Measurements from ENCODE around the gene KCNJ18.
"Not testable (repeated sequence)": the region's sequence is repeated elsewhere in the genome, so short reads cannot be mapped to it uniquely, and the experiment has no call there.

KCNJ18 gene

DNA sequence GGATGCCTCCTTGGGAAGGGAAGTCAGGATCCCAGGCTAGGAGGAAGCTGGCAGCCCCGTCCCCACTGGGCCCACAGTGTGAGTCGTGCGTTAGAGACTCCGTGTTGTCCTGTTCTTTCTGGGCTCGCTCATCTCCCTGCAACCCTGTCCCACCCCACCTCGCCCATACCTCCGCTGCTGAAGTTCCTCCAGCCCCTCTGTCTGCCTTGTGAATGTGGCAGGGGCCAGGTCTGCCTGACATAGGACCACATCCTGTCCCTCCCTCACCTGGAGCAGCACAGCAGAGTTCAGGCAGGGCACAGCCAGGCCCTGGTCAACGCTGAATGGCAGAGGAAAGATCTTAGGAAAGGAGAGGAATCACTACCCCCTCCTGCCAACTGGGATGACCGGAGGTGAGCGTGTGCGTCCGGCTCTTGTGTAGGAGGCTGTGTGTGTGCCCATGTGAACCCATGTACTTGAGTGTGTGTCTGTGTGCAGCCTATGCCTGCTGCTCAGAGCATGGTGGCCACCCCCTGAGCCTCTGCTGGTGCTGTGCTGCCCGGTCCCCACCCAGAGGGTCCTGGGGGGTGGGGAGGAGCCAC is 12.8 kb downstream of the KCNJ18 start:
- DNase-seq = no peak

DNA sequence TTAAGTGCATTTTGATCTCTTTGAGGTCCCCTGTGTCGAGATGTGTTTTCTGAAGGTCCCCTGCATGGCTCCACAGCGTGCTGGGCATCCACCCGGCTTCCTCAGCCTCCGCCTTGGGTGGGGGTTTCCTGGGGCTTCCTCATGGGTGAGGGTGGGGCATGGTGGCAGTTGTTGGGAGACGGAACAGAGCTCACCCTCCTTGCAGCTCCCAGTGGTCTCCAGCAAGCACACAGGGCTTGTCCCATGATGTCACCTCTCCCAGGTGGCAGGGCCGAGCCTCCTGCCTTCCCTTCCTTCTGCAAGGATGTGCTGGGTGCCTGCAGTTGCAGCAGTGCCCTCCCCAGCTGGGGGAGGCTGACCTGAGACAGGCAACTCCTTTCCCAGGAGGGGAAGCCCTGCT is 13.4 kb downstream of the KCNJ18 start:
- DNase-seq = not testable (repeated sequence)

DNA sequence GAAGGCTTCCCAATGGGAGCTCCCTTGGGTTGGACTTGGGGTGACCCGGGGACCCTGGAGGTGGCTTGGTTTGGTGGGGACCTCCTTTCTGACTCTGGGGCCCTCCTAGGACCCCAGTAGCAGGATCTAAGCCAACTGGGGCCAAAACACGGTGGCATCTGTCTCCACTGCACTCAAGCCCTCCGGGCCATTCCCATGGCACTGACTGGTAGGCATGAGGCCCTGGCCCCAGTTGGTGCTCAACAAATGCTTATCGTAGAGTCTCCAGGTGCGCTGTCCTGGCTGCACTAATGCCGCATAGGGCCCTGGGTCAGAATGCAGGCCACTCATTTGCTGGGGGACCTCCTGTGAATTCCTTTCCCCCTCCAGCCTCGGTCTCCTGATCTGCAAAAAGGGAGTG is 14.2 kb downstream of the KCNJ18 start:
- not testable (repeated sequence) for DNase-seq

DNA sequence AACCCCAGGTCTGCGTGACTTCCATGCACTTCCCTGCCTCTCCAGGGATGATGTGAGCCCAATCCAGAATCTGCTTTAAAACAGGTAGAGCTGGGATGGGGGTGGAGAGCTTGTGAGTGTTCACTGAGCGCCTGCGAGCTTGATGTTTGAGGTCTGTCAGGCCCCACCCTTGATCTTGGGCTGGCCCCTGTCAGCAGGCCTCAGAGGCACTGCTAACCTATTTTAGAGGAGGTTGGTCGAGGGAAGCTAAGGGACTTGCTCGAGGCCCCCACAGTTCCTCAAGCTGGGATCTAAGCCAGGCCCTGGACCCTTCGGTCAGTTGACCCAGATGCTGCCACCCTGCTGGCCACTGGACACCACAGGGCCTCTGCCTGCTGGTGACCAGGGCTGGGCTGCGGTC is 14.8 kb downstream of the KCNJ18 start:
- DNase-seq = not testable (repeated sequence)

DNA sequence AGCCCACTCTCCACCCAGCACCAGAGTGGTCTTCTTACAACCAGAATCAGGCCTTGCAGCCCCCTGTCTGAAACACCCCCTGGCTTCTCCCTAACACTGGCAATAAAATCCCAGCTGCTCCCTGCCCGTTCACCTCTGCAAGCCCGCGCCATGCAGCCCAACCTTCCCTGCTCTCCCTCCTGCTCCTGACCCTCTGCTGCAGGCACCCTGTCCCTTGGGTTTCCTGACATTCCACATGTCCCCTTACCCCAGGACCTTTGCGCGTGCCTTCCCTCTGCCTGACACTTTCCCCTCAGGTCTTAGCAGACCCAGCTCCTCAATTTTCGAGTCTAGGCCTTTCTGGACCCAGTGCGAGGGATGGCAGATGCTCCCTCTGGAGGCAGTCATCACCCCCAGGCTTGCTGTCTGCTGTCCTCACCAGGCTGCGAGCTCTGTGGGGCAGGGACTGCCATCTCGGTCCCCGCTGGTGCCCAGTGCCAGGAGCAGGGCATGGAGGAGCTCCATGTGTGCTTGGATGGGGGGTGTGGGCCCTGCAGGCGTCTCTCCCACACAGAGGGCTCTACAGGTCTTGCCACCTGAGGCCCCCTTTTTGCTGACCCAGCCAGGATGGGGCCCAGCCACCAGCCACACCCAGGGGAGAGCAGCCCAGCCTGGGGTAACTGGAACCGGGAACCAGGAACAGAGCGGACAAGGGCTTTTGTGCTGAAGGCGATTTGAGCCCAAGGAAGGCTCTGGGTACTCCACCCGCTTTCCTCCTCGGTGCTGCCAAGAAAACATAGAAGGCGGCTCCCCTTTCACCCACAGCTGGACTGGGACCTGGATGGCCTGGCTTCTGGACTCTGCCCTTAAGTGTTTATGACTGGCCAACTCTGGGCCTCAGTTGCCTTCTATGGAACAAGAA is 15.6 kb downstream of the KCNJ18 start:
- not testable (repeated sequence) for DNase-seq

DNA sequence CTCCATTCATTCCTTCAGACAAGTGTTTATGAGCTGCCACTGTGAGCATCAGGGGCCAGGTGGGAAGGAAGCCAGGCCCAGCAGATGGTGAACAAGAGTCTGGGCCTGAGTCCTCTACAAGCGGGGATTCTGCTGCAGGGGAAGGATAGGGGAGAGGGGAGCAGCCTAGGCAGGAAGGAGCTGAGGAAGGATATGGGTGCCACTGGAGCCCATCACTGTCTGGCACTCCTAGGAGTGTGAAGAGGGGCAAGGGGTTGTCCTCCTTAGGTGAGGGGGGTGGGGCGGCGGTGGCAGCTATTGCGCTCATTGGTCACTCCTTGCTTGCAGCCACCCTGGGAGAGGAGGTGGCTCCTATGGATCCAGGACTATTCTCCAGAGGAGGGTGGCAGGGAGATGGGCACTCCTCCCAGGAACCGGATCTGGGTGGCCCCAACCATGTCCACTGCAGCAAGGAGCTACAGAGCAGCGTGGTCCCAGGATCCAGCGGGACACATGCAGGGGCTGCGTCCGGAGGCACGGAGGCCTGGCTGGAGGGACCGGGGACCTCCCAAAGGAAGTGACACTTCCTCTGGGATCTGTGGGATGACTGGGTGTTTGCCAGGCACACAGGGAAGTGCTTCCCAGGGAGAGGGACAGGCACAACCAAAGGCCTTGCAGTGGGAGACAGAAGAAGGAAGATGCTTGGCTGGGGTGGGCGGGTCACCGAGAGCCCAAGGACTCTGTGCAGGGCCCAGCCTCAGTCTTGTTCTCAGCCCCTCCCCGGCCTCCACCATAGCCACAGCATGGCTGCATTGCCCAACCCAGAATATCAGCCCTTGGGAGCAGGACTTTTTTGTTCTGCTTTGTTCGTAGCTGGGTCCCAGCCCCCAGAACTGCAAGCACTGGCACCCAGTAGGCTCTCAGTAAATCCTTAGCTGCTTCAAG is 16.6 kb downstream of the KCNJ18 start:
- not testable (repeated sequence) for DNase-seq

DNA sequence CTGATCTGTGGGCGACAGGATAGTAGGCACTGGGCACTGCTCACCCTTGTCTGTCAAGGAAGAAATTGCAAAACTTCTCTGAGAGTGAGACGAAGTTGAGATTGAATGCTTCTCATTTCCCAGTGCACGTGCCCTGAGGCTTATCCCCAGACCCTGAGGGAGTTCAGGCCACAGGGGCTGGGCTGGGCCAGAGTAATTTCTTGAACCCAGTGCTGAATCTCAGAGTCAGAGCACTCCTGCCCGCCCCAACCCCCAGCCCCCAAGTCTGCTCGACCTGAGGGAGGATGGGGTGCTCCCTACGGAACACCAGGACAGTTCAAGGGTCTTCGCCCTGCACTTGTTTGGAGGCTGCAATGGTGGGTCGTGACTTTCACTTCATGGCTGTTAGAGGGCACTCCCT is 17.7 kb downstream of the KCNJ18 start:
- DNase-seq = not testable (repeated sequence)

DNA sequence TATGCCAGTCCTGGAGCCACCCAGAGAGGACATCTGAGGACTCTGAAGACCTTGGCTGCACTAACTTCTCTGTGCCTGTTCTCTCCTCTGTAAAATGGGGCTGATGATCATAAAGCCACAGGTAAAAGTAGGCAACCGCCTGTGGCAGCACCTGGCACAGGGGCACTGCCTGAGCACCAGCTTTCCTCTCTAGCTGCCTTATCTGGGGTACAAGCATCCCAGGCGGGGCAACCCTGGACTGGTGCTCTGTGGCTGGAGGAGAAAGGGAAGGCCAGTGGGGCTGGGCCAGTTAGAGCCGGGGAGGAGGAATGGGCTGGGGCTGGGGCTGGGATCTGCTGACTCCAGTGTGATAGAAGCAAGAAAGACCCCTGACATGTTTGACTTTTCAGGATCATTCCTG is 18.2 kb downstream of the KCNJ18 start:
- not testable (repeated sequence) for DNase-seq

DNA sequence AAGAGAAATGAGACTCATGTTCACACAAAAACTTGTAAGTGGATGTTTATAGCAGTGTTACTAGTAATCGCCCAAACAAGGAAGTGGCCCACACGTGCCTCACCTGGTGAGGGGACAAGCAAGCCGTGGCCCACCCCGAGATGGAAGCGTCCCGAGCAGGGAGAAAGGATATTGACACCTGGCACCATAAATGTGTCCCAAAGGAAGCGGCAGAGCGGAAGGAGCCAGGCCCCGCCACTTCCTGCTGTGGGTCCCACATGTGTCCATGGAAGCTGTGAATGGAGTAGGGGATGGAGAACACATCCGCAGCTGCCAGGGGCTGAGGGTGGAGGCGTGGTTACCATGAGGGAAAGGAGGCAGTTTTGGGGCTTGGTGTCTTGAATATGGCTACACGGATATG is 18.9 kb downstream of the KCNJ18 start:
- no peak for DNase-seq

DNA sequence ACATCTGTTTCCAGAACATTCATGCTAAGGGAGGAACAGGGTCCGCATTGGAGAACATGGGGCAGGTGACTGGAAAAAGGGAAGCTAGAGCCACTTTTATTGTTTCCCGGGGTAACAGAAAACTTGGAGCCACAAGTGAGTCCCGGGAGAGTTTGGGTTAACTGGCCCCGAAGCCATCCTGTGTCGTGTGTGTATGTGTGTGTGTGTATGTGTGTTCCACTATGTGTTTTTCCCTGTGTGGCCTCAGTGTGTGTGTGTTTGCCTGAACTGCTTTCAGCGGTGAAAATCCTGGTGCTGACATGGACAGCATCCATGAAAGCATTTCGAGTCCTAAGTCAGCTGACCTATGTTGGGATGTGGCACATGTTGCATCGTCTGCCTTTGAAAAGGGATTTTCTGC is 20.7 kb downstream of the KCNJ18 start:
- DNase-seq = not testable (repeated sequence)

DNA sequence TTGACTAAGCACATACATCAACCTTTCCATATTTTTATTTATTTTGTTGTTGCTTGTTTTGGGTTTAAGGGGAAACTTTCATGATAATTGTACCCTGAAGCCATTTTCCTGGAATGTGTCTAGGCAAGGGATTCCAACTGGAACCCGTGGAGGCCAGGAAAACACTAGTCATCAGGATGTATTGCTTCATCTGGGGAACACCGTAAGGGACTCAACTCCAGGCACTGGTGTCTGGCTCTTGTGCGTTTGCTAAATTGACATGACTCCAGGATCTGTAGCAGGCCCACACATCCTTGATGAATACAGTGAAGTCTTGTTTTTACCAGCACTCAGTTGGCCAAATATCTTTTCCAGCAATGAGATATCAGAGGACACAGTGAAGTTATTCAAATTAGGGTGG is 21.3 kb downstream of the KCNJ18 start:
- DNase-seq = not testable (repeated sequence)

DNA sequence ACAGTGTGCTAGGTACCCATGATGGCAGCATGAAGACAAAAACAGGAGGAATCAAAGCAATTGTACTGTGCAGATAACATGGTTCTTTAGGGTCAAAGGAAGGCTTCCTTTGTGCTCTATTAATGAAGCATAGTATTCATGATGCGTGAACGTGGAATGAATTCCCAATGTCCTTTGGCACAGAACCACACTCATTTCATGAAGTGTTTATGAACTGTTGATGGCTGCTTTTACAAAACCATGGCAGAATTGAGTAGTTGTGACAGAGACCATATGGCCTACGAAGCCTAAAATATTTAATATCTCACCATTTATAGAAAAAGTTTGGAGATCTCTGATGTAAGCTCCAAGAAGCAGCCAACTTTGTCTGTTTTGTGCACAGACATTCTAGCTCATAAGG is 22.4 kb downstream of the KCNJ18 start:
- not testable (repeated sequence) for DNase-seq

DNA sequence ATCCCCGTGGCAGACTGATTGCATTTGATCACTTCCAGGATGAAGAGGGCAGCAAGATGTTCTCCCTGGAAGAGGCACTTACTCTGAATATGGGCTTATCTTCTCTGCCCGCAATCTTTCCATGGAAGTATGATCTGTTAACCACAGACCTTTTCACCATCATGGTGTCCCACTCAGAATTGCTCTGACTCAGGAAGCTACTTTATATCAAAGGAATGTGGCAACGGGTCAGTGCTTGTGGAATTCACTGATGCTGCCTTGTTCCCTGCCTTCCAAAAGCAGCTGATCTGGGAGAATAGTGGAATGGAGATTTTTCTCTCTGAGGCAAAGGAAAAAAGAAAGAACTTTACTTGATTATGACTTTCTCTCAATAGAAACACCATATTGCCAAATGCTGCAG is 23.6 kb downstream of the KCNJ18 start:
- not testable (repeated sequence) for DNase-seq

DNA sequence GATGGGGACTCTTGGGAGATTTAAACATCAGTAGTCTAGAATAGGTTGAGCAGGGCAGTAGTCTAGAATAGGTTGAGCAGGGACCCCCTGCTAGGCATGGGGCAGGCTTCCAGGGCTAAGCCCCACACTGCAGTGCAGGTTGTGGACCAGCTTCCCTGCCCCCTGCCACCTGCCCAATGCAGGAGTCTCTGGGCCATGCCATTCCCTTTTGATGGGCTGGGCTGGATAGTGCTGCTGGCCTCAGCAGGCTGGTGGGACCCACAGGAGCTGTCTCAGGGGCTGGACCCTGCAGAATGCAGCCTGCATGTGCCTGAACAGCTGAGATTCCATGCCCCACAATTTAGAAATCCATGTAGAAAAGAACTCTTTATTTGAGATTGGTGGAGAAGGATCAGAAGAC is 26.6 kb downstream of the KCNJ18 start:
- not testable (repeated sequence) for DNase-seq

DNA sequence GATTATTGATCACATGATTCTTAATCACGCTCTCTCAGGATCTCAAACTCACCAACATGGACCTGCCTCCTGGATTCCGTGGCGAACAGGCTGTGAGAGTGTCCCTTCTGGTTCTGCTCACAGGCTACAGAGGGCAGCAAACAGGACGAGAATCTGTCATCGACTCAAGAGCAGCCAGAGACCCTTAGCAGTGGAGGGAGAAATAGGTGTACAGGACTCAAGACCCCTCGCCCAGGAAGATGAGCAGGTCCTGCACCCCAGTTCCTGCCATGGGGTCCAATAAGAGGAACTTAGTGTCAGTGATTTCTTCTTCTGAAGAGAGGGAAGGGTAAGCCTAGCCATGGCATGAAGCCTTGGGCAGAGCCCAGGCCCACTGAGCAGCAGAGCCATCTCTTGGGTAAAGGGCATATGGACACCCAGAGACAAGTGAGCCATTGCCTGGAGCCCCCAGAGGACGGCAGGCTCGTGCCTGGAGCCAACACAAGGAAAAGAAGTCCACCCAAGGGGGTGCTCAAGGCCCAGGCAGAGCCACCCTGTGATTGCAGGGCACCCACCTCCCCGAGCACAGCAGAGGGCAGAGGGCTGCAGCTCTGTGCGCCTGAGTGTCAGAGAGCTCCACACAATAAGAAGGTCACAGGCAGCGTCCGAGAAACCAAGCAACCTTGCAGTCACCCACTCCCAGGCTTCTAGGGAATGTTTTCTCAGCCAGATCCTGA is 27.3 kb downstream of the KCNJ18 start:
- DNase-seq = not testable (repeated sequence)

DNA sequence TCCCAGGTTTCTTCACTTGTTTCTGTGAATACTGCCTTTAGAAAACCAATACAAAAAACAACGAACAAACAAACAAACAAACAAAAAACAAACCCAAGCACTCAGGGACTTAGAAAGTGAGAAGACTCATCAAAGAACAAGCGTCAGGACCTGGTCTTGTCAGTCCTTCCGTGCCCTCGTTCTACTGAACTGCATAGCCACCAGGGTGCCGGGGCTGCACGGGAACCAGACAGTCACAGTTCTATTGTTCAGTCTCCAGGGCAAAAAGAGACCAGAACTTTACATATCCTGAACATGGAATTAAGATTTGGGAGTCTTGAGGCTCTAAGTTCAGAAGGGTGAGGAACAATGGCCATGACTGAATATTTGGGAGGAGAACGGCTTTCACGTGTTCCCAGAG is 28.2 kb downstream of the KCNJ18 start:
- DNase-seq = not testable (repeated sequence)

DNA sequence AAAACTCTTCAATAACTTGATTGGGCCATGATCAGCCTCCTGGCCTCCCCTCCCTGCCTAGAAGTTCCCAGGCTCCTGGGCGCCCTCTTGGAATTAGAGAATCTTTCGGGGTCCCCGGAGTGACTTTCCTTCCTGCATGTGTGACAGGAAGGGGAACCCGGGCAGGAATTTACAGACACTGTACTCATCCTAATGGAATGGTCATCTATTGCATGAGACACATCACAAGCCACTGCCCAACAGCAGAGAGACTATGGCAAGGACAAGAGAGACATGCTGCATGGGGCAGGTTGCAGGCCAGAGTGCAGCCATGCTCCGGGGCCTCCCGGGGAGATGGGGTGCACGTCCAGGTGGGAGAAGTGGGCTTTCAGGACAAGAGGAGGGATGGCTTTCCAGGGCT is 29.9 kb downstream of the KCNJ18 start:
- DNase-seq = not testable (repeated sequence)

DNA sequence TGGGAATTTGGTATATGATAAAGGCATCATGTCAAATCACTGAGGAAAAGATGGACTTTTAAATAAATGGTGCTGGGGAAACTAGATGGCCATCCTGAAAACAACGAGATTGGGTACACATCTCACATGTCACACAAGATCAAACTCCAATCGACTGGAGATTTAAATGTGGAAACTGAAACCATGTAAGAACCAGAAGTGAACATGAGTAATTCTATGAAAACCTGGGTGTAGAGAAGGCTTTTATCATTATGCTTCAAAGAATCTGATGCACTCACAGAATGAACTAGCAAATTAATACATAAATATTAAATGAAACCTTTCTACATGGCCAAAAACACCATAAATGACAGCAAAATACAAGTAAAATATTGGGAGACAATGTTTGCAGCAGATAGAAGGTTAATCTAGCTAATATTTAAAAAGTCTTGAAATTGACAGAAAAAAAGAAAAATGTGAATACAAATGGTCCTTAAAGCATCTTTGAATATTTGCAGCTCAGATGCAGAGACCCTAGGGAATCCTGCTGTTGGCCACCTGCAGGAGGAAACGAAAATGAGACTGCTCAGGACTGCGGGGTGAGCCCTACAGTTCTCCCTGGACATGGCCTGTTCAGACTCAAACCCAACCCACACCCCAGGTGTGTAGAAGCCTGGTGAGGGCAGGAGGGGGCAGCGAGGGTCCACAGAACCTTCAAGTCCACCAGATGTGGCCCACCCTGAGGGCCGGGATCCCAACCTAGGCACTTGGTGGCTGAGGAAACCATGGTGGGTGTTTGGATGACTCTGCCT is 32.1 kb downstream of the KCNJ18 start:
- DNase-seq = not testable (repeated sequence)

DNA sequence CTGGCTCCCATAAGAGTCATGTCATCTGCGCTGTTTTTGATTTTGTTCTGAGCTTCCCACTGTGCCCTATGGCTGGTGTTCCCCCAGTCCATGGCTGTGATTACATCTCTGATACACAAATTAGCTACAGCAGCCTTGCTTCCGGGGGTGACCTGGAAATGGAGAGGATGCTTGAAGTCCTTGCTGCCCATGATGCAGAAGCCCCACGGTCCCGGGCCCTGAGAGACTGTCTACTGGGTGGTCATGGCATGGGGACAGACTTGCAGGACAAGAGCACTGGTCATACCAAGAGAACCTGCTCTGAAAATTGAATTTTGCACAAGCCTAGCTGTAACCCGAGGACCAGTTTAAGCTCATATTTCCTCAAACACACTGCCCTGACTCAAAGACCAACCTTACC is 38.8 kb downstream of the KCNJ18 start:
- DNase-seq = not testable (repeated sequence)

DNA sequence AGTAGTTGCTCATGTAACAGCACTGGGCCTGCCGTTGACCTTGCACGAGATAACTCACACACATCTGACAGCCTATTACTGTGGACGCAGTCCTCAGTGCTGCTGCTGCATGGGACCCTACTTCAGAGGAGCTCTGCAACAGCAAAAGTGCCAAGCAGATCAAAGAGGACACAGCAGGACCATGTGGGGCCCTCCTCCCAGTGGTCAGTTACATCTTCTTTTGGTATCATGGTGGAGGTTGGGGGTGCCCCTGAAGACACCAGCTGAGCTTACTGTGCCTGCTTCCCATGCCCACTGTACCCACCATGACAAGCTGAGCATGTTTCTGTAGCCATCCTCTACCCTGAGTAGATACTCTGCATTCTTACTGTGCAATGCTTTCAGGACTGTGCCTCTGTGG is 41.6 kb downstream of the KCNJ18 start:
- DNase-seq = not testable (repeated sequence)

DNA sequence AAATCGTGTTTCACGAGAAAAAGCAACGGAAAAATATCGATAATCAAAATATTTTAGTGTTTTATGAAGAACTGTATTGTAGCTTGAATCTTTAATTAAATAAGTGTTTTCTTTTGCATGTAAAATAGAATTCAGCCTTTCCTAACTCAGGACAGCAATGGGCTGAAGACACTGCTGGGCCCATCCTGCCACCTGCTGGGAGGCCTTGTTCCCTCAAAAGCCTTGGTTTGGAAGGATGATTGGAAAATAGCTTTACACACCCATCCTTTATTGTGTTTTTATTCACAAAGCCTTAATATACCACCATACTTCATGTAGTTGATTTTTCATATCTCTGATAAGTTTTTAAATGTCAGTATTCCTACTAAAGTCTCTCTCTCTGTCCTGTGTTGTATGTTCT is 43.5 kb downstream of the KCNJ18 start:
- DNase-seq = not testable (repeated sequence)

Measured in NCI-H2029 (cell line).